Heart left ventricle (tissue), 13 donors: Measurements from ENCODE around the gene OSR1.

Experiments
- POLR2A ChIP-seq, 2 donors: fragments of 450-650 bp; IDR thresholded peaks; one replicate each; pipeline ENCODE4 v1.6.1; 2017; ENCODE audit warnings: antibody characterized with exemption in 2 of 2, mild to moderate bottlenecking in 2 of 2, moderate library complexity in 2 of 2
- TF ChIP-seq, protein P1 (sequence below), 12 donors: fragments of 200-600 bp; sonication (generic) in 4 of 12; IDR thresholded peaks; one replicate each; pipeline versions ENCODE4 v1.5.0 to v1.8.0; 2018 to 2022; ENCODE audit warnings: antibody characterized with exemption in 12 of 12, mild to moderate bottlenecking in 5 of 12
- donor health status: ischemic (EF 13 %, LVEDD 7.1; RV severe dilation, severe dysfunction).
- donor health status: DM: no; HTN: yes; CAD: no.
- donor health status: DM: no; HTN: no; CAD: no.
- donor health status: ischemic (EF 25% LVEDD 6.9; RV normal size, moderate dysfunction).
- donor health status: ischemic (EF 25% LVEDD 5.7; RV mildly dilated, moderate dysfunction).
- donor health status: ischemic (EF 35%, LVEDD 5.7; RV mildly dilated, moderate dysfunction).
- donor health status: nonischemic (EF 11% LVEDD 7.7; RV severe dilation, severe dysfunction).
- donor health status: DM: yes; HTN: yes; CAD: no.
- donor health status: PGD.
- donor health status: ischemic (EF 29% LVEDD 5.4; RV normal size, mild dysfunction).
- donor health status: nonischemic (EF 23%, LVEDD 6.1; RV moderate dilation, normal function).

DNA sequence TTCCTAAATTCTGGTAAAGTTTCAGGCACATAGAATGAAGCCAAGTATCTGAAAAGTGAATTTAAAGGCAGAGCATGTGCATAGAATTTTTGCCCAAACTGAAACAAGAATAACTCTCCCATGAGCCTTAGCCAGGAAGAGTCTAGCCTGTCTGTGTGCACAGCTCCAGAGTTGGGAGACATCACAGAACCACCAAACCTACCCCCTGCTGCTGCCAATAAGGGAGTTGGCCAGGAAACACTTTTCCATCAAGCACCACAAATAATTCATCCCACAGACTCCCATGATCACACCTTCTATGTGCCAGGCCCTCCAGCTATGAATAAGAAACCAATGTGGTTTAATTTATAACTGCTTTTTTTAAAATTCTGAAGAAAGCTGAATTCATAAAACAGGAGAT lies 27.0 kb downstream of the OSR1 start:
- TF ChIP-seq POLR2A (IDR thresholded peaks at IDR 0.05), result no peak
- TF ChIP-seq, protein P1, sequence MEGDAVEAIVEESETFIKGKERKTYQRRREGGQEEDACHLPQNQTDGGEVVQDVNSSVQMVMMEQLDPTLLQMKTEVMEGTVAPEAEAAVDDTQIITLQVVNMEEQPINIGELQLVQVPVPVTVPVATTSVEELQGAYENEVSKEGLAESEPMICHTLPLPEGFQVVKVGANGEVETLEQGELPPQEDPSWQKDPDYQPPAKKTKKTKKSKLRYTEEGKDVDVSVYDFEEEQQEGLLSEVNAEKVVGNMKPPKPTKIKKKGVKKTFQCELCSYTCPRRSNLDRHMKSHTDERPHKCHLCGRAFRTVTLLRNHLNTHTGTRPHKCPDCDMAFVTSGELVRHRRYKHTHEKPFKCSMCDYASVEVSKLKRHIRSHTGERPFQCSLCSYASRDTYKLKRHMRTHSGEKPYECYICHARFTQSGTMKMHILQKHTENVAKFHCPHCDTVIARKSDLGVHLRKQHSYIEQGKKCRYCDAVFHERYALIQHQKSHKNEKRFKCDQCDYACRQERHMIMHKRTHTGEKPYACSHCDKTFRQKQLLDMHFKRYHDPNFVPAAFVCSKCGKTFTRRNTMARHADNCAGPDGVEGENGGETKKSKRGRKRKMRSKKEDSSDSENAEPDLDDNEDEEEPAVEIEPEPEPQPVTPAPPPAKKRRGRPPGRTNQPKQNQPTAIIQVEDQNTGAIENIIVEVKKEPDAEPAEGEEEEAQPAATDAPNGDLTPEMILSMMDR (IDR thresholded peaks at IDR 0.05), result no peak
